ENCODE data around the gene ALKBH7.

Gene ALKBH7

GRCh38 chr19:6402058-6402457, 29.5 kb downstream of the ALKBH7 start:
- TF ChIP-seq CTCF (IDR thresholded peaks at IDR 0.05; ENCODE audit: borderline replicate concordance, insufficient read depth, low read depth, low read length), result no peak
- H3K4me3 ChIP-seq (ENCODE audit: low read depth, low read length), result no peak overlapping the region

- H3K4me3 ChIP-seq (ENCODE audit: low read depth, low read length), result no peak overlapping the region
- TF ChIP-seq CTCF (IDR thresholded peaks at IDR 0.05; ENCODE audit: borderline replicate concordance, insufficient read depth, low read depth, low read length), result no peak
These were observed 30.4 kb downstream of the ALKBH7 start for GRCh38 chr19:6402837-6403608.

GRCh38 chr19:6406401-6406800, 33.8 kb downstream of the ALKBH7 start:
- no peak for TF ChIP-seq CTCF (IDR thresholded peaks at IDR 0.05; ENCODE audit: borderline replicate concordance, insufficient read depth, low read depth, low read length)
- H3K4me3 ChIP-seq (ENCODE audit: low read depth, low read length), result no peak overlapping the region

GRCh38 chr19:6409346-6409745, 36.8 kb downstream of the ALKBH7 start:
- TF ChIP-seq CTCF (IDR thresholded peaks at IDR 0.05; ENCODE audit: borderline replicate concordance, insufficient read depth, low read depth, low read length), result no peak
- H3K4me3 ChIP-seq (ENCODE audit: low read depth, low read length), result no peak overlapping the region

- no peak for TF ChIP-seq CTCF (IDR thresholded peaks at IDR 0.05; ENCODE audit: borderline replicate concordance, insufficient read depth, low read depth, low read length)
- no peak overlapping the region for H3K4me3 ChIP-seq (ENCODE audit: low read depth, low read length)
These were observed 39.5 kb downstream of the ALKBH7 start for GRCh38 chr19:6412061-6412446.

- peak; percentile 75 for TF ChIP-seq CTCF (IDR thresholded peaks at IDR 0.05; ENCODE audit: borderline replicate concordance, insufficient read depth, low read depth, low read length)
- no peak overlapping the region for H3K4me3 ChIP-seq (ENCODE audit: low read depth, low read length)
These were observed 40.0 kb downstream of the ALKBH7 start for GRCh38 chr19:6412447-6413091.

GRCh38 chr19:6413291-6413690, 40.7 kb downstream of the ALKBH7 start:
- no peak for TF ChIP-seq CTCF (IDR thresholded peaks at IDR 0.05; ENCODE audit: borderline replicate concordance, insufficient read depth, low read depth, low read length)
- no peak overlapping the region for H3K4me3 ChIP-seq (ENCODE audit: low read depth, low read length)

All from GM12875 (cell line).